Stimulated activated CD8-positive, alpha-beta memory T cell treated with anti-CD3 and anti-CD28 coated beads, Interleukin-12 subunit alpha, Interleukin-12 subunit beta, amount 100 ng/mL, for 1 hour (primary cell): Measurements from ENCODE around the gene RHCG.
"Not testable (repeated sequence)": the region's sequence is repeated elsewhere in the genome, so short reads cannot be mapped to it uniquely, and the experiment has no call there.

Experiments used
- DNase-seq: peaks from one replicate; pipeline ENCODE4 v3.0.0-alpha.2; 2020; ENCODE audit warnings: low read depth

Gene RHCG

DNA sequence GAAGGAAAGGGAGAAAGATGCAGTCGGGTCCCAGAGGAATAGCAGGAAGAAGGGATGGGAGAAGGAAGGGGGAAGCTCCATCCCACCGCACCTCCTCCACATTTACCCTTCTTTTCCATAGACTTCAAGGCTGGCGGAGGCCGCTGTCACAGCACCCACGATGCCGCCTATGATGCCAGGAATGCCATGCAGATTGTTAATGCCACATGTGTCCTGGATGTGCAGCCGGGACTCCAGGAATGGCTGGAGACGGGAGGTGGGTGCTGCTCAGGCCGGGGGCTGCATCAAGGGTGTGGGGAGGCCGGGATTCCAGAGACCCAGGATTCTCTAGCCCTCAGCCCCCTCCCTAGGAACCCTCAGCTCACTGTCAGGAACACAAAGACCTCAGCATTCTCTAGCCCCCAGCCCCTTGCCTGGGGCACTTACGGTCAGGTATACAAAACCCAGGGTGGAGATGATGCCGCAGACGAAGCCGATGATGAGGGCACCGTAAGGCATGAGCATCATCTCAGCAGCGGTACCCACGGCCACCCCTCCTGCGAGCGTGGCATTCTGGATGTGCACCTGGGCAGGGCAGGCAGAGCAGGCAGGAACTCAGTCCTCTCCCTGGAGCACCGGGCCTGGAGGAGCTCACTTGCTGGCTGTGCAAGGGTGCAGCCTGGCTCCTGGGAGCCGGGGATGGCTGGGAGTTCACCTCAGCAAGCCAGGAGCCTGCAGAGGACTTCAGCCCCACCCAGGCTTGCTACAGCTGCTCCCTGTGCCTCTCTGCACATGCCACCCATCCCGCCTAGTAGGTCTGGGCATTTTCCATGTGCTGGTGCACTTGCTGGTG lies 18.8 kb downstream of the RHCG start:
- no peak for DNase-seq

DNA sequence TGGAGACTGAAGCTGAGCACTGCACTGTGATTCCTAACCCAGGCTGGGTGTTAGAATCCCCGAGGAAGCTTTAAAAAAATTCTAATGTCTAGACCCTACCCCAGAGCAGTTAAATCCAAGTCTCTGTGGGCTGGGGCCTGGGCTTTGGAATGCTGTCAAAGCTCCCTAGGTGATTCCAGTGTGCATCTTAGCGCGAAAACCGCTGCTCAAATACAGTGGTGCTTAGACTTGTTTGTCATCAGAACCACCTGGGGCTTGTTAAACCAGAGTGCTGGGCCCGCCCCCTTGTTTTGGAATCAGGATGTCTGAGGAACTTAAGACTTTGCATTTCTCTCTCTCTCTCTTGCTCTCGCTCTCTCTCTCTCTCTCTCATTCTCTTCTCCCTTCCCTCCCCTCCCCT lies 20.7 kb downstream of the RHCG start:
- no peak for DNase-seq

DNA sequence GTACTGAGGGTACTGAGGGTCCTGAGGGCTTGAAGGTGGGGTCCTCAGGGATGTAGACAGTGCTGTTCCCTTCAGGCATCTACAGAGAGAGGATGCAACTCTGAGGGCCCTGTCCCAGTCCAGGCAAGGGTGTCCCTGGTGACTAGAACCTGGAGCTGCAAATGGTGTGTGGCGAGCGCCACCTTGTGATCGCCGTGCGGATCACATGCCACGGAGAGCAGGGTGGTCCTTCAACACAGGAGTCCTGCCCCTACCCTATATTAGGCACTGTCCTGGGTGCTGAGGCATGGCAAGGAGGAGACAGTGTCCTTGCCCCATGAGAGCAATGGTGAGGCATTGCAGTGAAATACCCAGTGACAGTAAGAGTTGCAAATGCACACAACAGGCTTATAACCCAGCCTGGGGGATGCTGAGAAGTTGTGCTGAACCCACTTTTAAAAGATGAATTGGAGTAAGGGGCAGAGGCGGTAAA lies 23.6 kb downstream of the RHCG start:
- no peak for DNase-seq

DNA sequence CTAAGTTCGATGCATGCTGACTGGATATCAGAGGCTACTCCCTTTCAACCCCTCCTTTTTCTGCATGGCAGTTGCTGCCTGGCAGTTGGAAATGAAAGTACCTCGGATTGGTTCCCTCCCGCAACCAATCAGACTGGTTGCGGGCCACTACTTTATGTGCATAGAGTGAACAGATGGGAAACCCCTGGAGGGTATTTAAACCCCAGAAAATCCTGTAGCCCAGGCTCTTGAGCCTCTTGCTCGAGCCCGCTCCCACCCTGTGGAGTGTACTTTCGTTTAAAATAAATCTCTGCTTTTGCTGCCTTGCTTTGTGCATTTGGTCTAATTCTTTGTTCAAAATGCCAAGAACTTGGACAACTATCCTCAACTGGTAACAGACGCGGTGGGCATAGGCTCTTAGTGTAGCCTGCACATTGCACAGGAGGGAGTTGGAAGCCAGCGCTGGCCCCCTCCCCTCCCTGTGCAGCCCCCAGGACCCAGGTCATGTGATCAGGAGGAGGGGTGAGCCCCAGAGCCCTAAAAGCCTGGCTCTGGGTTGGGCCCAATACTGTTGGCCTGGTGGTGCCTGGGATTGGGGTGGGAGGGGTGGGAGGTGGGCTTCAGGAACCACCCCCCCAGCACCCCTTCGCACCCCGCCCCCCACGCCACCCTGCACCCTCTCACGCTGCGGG lies 26.8 kb downstream of the RHCG start:
- DNase-seq, result no peak

DNA sequence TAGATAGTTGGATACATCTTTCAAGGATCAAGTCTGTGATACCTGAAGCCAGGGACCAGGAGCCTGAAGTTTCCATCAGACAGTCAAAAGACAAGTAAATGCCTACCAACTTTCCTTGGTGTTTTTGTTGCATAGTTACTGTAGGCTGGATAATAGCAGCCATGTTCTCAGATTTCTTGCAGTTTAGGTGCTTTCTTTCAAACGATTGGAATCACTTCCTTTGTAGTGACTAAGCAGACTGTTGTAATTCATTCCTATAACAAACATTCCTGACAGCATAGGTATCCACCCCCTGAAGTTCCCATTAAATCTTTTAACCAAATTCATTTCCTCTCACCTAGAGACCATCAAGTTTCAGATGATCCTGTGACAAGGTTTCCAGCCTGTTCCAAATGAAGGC lies 27.6 kb downstream of the RHCG start:
- DNase-seq, result not testable (repeated sequence)

DNA sequence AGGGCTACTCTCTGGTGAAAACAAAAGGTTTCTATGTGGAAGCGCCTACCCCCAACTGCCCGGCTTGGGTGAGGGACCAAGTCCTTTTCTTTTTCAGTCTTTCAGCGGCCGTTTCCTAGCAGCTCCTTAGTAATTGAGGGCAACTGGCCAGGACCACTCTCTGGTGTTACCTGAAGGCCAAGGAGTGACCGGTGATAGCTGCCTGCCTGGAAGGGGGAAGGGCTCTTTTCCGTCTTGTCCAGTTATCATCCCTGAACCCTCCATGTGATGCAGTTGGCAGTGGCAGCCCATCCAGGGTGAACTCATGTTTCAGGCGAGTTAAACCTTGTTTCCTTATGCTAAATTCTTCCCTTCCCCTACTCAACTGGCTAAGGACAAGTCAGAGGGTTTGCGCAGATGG lies 33.3 kb downstream of the RHCG start:
- DNase-seq, result no peak

DNA sequence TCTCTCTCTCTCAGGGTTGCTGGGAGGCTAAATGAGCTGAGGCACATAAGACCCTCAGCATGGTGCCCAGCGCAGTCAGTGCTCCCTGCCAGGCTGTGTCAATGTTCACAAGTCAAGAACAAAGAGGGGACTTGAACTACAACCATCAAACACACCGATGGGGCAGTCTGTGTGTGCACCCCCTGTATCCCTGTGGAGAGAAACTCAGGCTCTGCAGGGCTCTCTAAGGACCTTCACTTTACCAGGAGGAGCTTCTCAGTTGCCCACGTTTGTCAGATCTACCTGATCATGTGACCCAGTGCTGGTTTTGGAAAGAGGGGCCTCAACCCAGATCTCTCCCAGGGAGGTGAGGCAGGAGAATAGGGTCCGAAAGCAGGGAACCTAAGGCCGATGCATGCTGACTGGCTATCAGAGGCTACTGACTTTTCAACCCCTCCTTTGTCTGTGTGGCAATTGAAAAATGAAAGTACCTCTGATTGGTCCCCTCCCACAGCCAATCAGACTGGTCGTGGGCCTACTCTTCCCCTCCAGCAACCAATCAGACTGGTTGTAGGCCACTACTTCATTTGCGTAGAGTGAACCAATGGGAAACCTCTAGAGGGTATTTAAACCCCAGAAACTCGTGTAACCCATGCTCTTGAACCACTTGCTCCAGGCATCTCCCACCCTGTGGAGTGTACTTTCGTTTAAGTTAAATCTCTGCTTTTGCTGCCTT lies 34.0 kb downstream of the RHCG start:
- no peak for DNase-seq

DNA sequence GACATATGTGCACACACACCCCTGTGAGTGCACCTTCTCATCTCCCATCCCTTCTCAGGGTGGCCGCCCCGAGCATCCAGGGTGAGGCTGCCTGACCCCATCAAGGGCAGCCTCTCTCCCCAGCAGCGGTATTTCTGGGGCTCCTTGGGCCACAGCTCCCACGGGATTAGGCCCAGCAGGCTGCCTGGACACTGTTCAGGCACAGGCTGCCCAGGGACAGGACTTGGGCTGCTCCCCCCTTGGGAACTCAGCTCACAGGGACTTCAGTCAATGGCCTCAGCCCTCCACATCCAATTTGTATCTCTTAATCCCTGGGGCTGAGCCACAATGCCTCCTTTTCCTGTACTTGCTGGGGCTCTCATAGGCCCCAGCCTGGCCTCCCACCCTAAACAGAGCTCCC lies 35.0 kb downstream of the RHCG start:
- no peak for DNase-seq

DNA sequence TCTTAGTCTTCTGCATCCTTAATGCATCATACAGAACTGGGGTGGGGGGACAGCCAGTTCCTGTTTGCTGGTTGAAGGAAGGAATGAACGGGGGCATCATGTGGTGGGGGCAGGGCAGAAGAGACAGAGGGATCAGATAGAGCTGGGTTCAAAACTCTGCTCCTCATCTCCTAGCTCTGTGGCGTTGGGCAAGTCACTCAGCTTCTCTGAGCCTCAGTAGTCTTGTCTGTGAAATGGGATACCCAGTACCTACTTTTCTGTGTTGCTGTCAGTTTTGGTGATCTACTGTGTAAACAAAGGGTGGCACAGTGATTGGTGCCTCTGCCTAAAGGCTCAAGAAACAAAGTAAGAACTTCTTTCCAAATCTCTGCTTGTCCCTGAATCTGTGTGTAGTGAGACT lies 36.3 kb downstream of the RHCG start:
- no peak for DNase-seq

DNA sequence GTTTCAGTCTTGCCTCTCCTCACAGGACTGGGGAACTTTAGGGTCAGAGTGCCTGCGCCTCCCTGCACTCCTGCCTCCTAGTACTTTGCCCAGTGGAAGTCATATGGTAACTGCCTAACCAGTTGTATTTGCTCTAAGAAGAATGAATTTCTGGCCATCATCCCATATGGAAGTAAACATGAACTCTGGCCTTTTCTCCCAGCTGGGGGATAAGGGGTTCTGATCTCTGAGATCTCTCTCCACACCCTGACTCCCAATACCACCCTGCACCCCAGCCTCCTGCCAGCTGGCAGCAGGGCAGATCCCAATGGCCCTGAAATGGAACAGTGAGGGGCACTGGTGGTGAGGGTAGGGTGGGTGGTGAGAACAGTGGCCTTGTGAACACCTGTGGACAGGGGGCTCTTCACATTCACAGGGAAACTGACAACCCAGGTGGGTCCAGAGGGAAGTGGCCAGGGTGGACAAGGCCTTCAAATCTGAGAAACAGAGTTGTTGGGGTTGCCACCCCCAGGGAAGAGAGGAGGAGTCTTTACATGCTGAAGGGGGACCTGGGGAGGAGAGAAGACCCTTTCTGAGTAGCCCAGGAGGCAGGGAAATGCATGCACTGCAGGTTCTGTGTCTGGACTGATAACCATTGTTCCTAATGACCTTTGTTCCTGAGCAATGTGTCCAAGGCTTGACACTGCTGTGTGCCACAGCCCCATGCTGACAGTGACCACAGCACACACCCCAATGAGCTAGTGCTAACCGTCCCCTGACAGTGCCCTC lies 36.9 kb downstream of the RHCG start:
- no peak for DNase-seq

DNA sequence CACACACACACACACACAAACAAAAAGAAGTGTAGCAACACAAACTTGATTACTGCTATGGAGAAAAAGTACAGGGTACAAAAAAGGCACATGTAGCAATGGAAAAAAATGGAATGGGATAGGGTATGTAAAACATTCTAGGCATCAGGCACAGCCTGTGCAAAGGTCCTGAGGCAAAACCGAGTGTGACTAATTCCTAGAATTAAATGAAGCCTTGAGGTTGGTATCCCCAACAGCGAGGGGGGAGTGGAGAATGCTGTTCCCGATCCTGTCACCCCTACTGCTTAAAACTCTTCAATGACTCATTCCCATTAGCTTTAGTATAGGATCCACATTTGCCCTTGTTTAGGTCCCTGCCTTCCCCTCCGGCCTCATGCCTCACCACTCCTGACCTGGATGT lies 37.9 kb downstream of the RHCG start:
- DNase-seq, result no peak

DNA sequence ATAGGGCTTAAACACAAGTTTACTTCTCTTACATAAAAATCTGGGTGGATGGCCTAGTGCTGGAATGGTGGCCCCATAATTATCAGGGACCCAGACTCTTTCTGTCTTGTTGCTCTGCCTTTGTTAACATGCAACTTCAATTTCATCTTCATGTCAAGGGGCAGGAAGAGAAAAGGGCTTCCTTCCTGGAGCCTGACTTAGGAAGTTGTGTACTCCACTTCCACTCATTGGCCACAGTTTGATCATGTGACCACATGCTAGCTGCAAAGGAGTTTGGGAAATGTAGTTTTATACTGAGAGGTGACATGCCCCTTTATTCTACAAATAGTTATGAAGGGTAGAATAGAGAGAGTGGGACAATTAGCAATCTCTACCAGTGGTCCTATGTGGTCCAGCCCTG lies 39.3 kb downstream of the RHCG start:
- no peak for DNase-seq

DNA sequence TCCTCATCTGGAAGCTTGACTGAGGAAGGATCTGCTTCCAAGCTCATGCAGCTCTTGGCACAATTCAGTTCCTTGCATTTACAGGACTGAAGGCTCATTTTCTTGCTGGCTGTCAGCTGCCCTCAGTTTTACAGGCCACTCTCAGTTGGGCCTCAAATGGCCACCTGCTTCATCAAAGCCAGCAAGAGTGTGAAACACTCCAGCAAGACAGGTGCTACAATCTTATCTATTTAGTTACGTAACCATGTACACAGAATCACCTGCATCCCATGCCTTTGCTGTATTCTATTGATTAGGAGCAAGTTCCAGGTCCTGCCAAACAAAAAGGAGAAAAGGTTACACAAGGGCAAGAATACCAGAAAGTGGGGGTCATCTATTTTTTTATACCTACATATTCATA lies 40.8 kb downstream of the RHCG start:
- DNase-seq, result no peak

DNA sequence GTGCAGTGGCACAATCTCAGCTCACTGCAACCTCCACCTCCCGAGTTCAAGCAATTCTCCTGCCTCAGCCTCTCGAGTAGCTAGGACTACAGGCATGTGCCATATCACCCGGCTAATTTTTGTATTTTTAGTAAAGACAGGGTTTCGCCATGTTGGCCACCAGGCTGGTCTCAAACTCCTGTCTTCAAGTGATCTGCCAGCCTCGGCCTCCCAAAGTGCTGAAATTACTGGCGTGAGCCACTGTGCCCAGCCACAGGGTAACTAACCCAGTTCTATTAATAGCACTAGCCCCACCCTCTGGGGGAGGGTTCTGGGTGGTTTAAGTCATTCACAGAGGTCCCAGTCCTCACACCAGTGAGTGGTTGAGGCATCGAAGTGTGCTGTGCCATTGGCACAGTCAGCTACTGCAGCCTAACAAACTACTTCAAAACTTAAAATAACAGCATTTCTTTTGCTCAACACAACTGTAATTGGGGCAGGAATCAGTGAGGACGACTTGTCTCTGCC lies 44.0 kb downstream of the RHCG start:
- no peak for DNase-seq

DNA sequence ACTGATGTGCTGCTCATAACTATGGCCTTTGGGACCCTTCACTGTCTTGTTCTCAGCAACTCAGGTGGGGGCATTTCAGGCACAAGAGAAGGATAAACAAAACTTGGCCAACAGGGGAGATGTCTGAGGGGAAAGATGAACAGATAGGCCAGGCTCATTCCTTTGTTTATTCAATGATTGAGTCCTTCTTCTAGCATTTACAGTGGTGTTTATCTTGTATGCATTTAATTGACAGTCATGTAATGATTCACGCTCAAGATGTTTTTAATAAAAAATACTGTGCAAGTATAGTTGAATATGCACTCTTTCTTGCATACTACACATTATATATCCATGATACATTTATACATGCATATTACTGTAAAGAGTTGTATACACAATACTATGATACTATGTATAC lies 44.5 kb downstream of the RHCG start:
- no peak for DNase-seq

DNA sequence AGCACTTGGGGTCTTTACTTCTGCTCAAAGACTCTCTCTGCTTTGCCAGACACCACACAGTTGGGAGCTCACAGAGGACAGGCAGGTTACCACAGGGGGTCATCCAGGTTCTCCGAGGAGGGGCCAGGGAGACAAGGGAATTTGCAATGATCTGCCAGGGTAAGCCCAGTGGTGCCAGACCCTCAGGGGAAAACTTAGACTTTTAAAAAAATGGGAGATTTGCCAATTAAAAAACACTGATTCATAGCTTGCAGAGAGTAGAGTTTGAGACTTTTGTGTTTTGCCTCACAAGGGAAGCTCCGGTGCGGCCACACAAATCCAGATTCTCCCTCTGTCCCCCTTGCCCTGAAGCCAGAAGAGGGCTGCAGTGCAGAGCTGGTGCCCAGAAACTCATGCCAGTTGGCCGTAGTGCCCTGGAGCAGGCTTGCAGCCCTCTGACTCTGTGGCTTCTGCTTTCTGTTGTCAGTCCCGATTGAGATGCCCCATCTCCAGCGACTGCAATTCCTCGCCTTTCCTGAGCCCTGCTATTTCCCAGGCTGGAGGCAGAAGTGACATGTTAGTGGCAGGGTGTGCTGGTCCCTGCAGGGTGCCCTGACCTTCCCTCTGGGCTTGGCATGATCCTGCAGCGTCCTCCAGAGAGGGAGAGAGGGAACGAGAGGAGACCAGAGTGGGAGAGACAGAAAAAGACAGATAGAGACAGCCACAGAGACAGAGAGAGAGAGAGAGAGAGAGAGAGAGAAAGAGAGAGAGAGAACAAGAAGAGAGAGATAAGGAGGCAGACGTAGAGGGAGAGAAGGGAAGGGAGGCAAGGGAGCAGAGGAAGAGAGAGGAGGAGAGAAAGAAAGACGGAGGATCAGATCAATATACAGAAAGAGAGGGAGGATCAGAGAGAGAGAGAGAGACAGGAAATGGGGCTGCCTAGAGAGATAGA lies 46.0 kb downstream of the RHCG start:
- DNase-seq, result no peak

DNA sequence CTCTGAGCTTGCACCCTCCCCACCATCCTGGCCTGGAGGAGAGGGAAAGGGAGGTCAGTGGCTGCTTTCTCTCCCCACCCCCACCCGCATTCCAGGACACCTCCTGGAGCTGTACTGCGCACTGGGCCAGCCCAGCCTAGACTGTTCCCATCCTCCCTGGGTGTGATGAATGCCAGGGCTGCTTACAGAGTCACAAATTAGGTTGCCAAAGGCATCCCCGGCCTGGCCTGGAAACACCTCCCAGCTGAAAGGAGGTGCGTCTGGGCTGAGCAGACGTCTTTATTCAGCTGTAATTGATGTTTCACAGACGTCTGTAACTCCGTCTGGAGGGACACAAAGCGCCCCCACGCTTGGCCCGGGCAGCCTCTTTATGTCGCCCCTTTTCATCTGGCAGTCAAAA lies 47.6 kb downstream of the RHCG start:
- no peak for DNase-seq

DNA sequence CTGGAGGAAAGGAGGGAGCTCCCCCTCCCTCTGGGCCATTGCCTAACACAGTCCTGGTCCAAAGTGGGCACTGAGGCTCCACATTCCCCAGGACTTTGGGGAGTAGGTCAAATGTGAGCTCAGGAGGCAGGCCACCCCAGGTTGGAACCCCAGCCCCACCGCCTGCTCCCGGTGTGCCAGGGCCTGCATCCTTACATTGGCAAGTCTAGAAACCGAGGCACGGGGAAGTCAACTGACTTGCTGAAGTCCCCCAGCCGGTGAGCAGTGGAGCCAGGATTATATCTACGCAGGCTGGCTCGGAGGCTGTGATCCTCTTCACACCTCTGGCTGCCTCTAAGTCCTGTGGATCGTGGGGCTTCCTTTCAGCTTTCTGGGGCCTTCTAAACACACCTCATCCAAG lies 48.7 kb downstream of the RHCG start:
- DNase-seq, result no peak

DNA sequence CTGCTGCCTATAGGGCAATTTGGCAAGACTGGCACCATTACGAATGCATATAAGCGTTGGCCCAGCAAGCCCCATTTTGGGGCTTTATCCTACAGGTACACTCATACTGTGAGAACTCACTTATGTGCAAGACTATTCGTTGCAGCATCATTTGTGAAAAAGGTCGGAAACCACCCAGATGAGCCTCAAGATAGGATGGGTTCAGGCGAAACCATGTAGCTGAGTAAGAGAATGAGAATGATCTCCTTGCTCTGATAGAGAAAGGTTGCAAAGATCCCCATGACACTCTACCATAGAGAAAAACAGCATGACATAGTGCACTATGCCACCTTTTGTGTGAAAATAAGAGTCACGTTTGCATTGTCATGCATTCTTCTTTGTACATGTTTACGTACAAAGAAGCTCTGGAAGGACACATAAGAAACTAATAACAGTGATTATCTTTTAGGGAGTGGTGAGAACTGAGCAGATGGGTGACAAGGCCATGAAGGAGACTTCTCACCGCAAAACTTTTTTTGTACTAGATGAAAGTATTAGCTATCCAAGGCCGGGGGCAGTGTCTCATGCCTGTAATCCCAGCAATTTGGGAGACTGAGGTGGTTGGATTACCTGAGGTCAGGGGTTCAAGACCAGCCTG lies 50.0 kb downstream of the RHCG start:
- DNase-seq, result no peak

DNA sequence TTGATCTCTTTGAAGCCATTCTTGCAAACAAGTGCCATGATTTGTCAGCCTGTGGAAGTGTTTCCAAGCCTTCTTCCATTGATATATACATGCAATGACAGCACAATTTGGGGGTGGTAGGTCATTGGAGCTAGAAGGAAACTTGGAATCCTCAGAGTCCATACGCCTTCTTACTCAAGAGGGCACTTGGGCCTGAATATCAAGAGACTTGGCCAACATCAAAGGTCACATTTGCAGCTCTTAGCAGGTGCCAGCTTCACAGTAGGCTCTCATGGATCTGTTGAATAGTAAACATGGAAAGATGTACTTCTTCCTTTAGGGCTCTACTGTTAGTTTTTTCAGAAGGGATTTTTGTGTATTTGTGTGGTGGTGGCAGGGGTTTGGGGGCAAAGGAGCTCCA lies 50.9 kb downstream of the RHCG start:
- DNase-seq, result no peak
